Astrocyte of the hippocampus (primary cell): ENCODE data around the gene PDE2A.
A peak's percentile ranks its signal among the peaks of the same experiment; 100 is the strongest.

Experiments
- DNase-seq: peaks from one replicate; pipeline ENCODE4 v3.0.0; 2011; ENCODE audit warnings: low read depth, low spot score

Gene PDE2A

DNA sequence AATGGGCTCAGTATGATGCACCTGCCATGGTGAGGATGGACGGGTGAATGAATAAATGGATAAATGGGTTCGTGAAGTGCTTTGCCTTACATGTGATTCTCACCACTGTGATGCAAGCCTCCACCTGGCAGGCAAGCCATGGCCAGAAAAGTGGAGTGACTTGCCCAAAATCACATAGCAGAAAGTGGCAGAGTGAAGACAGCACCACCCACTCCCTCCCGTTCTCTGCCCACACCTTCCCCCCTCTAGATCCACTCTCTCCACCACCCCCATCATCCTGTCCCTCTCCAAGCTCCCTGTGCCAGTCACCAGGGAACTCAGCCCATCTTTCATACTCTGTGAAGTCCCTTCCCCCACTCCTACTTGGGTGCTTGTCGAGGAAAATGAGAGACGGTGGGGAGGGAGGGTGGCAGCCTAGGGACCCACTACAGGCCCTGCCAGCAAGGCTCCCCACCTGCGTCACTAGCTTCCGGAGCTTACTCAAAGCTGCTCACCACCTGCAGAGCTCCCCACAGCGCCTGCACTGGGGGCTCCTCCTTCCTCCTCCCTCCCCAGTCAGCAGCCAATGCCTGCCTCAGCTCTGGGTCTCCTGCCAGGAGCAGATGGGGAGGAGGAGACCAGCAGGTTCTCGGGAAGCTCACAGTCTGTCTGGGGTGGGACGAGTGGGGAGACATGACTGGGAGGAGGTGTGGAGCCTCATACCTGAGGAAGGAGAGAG lies 82.3 kb downstream of the PDE2A start:
- DNase-seq = no peak

DNA sequence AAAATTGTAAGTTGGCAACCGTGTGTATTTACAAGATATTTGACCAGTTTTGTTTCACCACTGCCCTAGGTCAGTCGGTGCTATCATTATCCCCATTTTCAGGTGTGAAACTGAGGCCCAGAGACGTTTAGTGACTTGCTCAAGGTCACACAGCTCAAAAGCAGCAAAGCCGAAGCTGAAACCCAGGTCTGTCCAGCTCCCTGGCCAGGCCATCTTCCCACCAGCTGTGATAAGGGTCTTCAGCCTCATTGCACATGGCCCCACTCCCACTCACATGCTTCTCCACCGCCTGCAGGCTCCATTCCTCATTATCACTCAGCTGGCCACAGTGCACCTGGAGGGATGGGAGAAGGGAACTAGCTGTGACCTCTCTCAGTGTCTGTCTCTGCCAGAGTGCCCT lies 83.2 kb downstream of the PDE2A start:
- no peak for DNase-seq

DNA sequence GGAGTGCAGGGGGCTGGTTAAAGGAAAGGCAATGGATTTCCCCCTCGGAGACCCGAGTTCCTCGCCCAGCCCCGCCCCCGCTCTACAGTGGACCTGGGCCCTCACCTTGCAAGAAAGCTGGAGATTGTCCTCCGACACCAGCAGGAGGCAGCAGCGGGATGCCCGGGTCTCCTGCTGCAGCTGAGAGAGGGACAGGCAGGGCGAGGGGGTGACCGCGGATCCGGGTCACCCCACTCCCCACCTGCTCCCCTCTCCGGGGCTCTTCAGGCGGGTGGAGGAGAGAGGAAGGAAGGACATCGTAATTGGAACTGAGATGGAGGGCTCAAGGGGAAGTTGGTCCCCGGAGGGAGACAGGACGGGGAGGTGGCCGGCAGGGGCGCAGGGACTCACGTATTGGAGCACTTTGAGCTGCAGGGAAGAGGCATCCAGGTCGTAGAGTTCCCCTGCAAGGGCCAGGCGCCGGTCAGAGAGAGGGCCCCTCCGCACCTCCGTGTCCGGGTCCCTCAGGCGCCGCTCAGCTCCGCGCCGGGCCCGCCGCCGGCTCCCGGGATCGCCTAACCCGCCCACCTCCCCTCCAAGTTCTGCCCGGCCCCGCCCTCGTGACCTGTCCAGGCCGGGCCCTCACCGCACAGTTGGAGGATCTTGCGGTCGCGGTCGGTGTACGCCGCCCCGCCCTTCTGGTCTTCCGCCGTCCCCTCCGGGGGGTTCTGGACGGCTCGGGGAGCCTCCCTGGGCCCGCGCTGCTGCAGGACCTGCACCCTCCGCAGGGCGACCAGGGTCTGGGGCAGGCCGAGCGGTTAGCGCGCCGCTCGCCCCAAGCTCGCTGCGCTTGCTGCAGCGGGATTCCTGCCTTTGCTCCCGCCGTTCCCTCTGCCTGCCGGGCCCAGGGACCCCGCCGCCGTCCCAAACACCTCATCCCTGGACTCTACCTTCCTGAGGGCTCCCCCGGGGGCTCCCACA lies 84.1 kb downstream of the PDE2A start:
- DNase-seq = peak; percentile 63

DNA sequence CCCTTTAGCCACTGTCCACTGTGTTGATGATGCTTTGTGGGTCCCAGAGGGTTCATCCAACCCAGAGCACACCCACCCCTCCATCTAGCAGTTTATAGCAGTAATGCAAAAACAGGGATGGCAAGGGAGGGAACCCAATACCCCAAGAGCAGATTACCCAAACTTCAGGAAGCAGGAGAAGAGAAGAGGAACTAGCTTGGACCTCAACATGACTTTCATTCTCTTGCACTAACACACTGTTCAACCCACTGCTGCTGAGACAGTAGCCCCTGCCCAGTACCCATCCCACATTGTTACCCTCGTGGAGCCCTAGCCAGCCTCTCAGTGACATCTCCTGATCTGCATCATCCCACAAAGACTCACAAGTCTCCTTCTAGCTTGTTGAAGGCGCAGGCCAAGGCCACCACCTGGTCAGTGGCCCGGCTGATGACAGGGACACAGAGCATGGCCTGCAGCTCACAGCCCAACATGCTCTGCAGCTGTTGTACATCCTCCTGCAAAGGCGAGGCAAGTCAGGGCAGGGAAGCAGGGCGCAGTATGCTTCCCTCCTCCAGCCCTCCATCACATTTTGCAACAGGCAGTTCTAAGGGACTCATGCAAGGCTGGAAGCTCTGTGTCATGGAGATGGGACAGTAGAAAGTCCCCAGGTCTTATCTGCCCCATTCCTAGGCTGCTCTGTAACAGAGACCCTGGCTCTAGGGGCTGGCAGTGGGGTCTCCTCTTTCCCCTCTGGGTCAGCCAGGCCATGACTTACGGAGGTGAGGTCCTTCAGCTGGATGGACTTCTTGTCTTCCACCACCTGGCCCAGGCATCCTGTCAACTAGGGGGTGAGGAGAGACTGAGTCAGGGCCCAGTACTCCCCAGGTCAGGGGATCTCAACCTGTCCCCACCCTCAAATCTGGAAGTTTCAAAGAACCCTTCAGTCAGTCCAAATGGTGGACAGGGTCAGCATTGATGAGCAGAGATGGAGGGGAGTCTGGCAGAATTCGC lies 85.5 kb downstream of the PDE2A start:
- no peak for DNase-seq

DNA sequence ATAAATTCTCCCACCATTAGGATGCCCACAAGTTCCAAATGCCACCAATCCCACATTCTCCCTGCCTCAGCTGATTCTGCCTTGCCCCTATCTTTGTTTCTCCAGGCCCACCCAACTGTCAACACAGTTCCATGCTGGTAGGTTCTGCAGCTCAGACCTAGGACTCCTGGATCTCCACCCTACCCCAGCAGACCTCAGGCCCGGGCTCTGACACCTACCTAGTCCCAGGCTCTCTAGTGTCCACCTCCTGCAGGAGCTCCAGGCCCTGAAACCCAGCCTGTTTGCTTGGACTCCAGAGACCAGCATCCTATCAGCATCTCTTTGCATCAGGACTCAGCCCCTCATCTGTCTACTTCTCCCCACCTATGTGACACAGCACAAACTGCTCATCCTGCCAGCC lies 86.5 kb downstream of the PDE2A start:
- DNase-seq = no peak

DNA sequence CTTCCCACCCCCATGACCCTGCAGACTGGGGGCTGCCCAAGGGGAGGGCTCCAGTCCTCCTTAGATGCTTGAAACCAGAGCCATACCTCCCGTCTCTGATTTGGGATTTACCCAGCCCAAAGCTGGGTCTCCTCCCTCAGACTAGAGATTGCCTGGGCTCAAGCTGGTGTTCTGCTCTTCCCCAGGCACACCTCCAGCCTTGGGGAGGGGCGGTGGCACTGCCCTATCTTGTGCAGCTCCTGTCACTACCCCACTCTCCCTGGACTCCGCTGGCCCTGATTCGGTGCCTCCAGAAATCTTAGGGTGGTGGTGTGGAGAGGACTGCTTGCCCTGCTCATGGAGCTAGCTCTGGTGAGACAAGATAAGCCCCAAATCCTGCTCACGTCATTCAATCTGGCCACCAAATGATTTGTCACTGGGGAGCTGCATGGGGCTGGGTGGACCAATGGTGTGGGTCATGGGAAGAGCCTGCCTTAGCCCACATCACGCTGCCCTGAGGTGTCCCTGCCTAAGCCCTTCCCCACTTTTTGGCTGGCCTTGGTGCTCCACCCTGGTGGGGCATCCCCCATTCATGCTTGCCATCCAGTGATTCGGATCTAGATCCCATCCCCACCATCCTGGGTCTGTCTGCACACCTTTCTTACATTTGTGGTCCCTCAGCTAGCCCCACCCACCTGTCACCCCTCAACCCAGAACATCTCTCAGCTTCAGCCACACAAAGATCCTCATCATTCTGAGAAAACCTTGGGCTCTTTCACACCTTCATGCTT lies 87.7 kb downstream of the PDE2A start:
- DNase-seq = no peak

DNA sequence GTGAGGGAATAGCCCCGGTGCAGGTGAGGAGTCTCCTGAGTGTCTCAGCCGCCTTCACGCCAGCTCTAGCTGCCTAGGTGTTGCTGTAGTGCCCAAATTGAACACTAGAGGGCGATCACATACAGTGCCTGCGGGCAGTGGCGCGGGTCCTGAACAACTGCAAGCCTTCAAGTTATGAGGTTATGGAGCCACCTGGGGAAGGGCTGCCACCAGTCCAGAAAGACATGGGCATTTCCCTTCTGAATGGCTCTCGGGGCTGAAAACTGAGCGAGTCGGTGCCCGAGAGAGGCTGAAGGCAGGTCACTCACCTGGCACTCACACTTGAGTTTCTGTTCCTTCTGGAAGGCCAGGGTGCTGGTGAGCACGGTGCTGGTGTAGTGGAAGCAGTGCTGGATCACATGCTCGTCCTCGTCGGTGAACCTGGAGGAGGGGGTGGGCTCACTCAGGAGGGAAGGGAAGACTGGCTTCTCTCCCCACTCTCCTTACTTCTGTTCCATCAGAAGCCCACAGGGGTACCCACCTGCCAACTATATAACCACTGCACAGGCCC lies 88.4 kb downstream of the PDE2A start:
- peak; percentile 84 for DNase-seq

DNA sequence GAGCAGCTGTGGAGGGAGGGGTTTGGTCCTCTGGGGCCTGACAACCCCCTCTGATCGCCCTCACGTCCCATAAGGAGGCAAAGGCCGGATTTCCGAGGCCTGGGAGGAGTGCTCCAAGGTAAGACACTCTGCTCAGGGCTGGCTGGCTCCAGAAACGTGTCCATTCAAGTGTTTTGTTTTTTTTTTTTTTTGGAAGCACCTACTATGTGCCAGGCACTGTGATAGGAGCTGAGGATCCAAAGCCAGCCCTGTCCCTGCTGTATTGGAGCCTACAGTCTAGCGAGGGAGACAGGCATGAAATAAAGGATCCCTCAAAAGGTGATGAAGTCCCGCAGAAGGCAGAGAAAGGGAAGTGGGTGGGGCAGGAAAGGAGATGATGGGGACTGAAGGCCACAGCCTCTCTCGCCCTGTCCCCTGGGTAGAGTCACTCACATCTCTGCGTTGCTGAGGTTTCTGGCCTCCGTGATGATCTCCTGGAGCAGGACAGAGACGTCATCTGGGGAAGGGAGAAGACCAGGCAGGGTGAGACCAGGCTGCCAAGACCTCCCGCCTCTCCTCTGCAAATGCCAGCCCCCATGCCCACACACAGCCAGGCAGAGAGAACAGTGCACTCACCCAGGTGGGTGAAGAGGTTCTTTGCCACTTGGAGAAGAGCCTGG lies 89.2 kb downstream of the PDE2A start:
- DNase-seq = no peak

DNA sequence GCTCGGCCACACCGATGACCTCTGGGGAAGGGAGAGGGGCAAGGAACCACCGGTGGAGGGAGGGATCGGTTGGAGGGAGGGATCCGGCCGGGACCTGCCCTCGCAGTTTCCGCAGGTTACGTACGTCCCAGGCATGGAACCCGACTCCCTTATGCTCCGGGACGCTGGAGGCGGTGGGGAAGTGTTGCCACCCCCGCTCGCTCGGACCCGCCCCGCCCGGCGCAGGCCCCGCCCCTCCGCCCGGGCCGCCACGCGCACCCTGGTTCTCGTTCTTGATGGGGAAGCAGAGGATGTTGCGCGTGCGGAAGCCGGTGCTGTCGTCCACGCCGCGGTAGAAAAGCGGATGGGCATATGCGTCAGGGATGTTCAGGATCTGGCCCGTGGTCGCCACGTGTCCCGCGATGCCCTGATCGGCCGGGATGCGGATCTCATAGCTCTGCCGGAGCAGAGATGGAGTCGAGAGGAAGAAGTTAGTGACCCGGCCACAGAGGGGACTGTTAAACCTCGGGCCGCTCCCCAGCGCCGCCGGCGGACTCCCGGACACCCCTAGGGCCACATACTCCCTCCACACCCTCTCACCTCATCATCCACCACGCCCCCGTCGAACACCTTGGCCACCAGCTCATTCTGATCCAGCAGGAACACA lies 89.8 kb downstream of the PDE2A start:
- DNase-seq = peak; percentile 19

DNA sequence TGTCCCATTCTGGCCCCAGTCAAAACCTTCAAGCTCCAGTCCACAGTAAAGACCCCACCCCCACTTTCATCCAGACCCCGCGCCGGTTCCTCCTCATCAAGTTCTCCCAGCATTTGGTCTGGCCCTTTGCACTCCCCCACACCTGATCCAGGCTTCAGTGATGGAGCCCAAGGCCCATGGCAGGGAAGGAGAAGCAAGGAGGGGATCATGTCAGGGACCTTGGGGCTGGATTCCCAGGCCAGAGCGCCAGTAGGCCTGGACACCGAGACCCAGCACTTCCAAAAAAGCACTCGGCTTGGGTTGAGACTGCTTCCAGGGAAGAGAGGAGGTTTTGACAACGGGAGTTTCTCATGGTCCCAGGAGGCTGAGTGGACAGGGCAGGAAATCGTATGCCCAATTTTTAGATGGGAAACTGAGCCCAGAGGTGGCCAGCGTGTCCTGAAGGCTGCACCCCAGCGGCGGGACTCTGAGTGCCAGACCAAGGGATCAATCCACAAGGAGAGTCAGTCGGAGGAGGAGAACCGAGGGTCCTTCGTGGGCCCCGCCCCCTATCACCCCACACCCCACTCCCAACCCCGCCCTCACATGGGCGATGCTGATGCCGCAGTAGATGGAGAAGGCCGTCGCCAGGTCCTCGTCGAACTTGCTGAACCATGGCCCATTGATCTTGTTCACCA lies 90.5 kb downstream of the PDE2A start:
- no peak for DNase-seq

DNA sequence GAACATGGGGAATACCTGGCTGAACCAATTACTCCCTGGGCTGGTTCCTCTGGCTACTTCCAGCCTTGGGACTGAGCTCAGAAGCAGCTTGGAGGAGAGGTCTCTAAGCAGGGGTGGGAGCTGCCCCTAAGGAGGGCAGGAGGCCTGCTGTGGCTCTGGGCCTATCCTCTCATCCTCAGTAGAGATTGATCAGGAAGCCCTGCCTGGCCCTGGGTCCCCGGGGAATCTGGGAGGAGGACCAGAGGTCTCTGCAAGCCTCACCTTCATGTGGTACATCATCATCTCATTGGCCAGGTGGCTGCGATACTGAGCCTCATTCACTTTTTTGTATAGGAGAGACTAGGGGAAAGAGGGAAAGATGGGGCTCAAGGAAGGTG lies 91.1 kb downstream of the PDE2A start:
- DNase-seq = no peak

DNA sequence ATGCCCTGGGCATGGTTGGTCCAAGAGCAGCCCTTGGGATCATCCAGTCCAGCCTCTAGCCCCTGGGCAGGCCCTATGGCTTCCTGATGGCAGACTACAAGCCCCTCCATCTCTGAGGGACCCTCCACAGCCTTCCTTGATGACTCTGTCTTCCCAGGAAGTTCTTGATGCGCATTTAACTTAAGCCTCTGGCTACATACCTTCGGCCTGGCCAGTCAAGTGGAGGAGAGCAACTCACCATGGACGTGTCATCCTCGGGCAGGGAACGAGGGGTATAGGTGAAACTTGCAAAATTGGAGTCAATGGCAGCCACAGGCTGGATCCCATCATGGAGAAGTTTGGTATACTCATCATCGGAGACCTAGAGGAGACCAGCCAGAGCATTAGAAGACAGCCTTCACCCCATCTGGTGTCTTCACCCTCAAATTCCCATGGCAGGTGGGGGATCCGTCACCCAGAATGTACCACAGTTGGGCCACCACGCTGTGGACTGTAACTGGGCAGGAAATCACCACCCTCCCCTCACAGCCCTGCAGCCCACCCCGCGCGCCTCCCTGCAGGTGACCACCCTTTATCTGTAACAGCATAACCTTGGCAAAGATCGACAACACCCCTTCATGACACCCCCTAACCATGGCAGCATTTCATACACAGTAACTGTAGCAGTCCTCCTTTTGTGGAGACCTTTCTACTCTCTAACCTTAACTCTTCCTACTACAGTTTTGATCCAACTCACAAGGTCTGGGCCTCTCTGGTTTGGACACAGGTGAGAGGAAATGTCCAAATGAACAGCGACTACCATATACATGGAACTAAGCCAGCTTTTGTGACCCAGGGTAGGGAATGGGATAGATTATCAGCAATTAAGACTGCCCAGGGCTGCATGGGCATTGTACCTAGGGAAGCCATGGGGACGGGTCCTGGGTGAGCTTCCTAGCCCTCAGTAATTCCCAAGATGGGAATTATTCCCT lies 91.7 kb downstream of the PDE2A start:
- DNase-seq = no peak

DNA sequence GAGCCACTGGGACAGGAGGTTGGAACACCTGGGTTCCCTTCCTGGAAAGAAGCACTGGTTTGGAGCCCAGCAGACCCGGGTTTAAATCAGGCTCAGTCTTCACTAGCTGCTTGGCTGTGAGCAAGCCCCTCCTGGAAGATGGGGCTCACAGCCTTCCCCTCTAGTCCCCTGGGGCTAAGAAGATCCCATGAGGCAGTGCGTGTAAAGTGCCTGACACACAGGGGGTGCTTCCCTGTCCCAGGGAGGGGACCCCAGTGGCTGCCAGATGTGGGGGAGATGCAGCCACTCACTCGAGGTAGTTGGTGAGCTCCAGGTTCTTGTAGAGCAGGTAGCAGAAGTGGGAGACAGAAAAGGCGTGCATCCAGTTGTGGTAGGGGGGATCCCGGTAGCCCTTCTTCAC lies 93.2 kb downstream of the PDE2A start:
- no peak for DNase-seq

DNA sequence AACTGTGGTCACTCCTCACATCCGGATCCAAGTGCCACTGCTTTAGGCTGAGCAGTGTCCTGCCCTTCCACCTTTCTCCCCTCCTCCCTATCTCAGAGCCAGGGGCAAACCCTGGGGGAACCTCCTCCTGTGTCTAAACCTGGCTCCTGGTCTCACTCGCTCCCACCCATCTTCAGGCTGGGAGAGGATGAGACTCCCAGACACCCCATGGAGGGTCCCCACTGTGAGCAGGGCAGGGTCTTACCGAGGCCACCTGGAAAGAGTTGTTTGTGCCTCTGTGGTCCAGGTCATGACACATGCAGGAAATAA lies 93.6 kb downstream of the PDE2A start:
- DNase-seq = no peak

DNA sequence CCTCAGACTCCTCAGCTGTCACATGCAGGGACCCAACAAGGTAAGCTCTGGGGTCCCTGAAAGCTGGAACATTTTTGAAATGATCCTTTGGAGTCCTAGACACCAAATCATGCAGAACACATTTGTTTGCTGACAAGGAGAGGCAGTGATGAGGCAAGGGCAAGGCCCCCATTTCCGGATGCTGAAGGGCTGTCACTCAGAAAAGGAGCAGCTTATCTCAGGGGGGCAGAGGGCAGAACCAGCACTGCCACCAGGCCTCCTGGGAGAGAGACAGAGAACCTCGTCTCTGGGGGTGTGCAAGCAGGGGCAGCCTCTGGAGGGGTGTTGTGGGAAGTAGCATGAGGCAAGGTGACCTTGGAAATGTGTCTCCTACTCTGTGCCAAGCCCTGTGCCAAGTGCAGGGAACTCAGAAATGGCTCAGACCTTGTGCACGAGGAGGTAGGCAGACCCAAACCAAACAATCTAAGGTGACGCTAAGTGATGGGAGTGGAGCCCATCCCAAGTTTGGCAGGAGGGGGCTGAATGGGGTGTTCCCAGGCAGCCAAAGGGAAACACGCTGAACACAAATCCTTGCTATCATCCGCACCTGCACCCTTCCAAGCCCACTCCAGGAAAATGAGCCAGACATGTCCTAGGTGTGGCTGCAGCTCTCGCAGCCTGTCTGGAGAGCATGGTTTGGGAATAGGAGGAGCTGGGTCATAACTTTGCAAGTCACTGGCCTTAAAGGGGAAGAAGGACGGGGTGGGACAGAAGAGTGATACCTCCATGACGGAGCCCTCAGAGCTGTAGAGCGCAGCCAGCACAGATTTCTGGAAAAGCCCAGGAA lies 94.2 kb downstream of the PDE2A start:
- DNase-seq = no peak

DNA sequence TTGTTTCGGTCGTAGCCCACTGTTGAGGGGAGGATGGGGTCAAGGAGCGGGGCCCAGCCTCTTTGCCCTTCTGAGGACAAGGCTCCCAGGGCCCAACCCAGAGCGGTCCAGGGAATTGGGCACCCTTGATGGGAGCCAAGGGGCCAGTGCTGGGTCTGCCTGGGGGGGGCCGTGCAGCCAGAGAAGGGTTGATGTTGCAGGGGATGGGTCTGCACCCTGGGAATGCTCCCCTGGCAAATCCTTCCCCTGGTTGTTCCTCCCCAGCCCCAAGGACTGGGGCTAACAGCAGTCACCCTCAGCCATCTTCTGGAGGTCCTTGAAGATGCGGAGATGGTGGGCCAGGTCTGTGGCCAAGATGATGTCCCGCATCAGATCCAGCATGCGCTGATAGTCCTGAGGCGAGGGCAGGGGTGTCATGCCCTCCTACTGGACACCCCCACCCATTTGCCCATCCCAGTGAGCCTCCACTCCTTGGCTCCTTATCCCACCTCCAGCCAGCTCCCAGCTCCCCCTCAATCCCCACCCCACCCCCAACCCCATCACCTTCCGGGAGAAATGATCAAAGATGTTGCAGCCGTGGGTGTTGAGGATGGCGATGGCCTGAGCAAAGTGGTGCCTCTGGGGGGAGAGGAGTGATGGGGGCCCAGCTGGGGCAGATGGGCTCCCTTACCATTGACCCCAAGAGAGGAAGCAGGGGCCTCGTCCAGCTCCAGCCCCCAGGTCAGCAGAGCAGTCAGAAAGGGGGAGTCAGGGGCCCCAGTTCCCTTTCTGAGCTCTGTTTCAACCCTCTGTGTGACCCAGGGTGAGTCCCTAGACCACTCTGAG lies 95.0 kb downstream of the PDE2A start:
- DNase-seq = no peak
